NCI-H446 (cell line): ENCODE data around the gene DOC2A.

Source experiments
- DNase-seq, 2 experiments: peaks; one replicate each; lab custom pipeline; 2025; lab: John Stamatoyannopoulos, UW

The DOC2A gene

DNA sequence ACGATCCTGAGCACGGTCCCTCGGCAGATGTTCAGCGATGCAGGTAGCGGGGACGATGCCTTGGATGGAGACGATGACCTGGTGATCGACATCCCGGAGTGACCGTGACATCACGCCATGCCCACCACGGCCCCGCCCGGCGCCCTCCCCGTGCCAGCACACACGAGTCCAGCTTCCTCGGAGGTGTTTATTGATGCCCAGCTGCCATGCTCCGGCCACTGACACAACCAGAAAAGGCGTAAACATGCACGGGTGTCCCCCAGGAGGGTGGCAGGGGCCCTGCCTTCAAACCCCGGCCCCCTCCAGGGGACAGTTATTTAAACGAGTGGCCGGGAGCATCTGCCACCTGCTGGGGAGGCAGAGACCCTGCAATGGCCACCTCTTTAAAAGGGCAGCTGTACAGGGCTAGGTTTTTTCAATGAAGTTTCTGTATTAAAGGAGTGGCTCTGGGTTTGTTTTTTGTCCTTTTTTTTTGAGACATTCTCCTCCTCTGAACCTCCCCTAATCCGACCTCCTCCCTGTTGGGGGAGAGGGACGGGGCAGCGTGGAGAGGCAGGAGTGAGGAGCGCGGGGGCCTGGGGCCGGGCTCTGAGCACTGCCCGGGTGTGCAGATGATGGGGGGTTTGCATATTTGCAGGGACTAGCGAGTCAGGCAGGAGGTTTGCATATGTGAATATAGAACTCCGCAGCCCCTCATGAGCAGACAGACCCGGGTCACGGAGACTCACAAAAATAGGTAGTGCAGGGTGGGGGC is 5.3 kb downstream of the DOC2A start:
- DNase-seq, result no peak

DNA sequence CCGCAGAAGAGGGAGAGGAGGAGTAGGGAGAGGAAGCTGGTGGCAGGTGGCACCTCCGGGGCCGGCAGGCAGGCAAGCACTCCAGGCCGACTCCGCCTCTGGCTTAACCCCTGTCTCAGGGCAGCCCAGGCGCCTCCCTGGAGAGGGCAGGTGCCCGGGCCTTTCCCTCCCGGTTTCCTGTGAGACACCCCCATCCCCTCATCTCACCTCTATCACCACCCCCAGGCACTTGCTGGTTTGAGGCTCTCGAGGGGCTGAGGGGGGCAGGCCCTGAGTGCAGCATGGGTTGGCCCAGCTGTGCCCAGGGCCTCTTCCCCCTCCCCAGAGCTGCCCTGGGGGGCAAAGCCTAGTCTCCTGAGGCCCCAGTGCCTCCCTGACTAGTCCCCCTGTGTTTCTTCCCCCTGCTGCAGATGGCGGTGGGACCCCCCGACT is 6.0 kb downstream of the DOC2A start:
- DNase-seq, result no peak

DNA sequence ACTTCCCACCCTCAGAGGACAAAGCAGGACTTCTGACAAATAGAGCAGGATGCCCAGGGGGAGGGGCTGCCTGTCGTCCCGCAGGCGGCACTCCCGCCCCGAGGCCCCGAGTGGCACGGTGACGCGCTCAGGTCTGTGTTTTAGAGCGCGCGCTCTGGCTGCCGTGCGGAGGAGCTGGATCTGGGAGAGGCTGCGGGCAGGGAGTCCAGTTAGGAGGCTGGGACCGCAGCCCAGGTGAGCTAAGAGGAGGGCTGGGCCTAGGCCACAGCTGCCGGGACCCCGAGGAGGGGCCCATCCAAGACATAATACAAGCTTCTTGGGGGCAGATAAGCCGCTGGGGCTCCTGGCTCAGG is 6.4 kb downstream of the DOC2A start:
- DNase-seq, result no peak

DNA sequence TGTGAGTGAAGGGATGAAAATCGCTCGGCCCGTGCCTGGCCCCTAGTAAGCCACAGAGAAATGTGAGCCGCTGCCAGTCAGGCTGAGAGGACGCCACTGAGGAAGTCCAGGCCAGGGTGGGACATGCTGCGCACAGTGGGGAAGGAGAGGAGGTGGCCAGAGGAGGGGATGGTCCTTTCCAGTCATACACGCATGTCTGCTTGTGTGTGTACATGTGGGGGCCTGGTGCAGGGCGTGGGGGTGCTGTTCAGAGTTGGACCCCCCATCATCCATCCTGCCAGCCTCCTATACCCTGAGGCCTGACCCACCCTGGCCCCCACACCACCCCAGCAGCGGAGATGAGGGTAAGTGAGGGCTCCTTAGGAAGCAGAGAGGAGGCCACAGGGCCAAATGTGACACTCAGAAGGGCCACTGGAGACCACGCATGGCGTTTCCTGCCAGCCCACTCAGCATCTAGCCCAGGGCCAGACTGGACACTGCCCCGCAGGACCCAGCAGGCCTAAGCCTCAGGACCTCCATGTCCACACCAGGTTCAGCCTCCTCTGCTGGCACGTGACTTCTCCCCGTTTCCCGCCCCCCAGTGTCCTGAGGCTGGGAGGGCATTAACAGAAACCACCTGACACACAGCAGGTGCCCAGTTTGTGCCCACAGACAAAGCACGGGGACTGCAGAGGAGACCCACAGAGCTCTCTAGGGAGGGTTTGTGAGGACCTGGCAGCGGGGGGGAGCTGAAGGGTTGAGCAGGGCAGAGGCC is 7.0 kb downstream of the DOC2A start:
- no peak for DNase-seq

DNA sequence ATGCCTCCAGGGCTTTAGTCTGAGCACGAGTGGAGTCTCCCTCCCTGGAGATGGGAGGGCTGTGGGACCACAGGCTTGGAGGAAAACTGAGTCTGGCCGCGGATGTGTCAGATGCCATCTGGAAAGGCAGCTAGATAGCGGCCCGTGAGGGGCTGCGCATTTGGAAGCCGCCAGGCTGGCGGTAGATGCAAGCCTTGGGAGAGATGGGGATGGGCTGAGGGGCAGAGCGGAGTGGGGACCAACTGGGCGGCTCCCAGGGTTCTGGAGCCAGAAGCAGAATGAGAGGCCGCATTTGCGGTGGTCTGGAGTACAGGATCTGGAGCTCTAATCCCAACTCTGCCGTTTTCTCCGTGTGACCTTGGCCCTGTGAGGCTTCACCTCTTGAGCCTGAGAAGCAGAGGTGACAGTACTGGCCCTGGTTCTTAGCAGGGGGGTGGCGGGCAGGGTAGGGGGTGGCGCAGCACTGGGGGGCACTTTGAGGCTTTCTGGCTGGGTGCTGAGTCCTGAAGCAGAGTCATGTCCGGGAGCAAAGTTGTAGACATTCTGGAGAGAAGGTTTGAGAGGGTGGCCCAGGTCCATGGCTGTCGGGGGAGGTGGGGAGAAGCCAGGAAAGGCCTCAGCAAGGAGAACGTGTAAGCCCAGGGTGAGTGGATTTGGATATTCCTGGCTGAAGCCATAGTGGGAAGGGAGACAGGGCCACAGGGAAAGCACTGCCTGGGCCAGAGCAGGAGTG is 8.0 kb downstream of the DOC2A start:
- DNase-seq, result no peak

DNA sequence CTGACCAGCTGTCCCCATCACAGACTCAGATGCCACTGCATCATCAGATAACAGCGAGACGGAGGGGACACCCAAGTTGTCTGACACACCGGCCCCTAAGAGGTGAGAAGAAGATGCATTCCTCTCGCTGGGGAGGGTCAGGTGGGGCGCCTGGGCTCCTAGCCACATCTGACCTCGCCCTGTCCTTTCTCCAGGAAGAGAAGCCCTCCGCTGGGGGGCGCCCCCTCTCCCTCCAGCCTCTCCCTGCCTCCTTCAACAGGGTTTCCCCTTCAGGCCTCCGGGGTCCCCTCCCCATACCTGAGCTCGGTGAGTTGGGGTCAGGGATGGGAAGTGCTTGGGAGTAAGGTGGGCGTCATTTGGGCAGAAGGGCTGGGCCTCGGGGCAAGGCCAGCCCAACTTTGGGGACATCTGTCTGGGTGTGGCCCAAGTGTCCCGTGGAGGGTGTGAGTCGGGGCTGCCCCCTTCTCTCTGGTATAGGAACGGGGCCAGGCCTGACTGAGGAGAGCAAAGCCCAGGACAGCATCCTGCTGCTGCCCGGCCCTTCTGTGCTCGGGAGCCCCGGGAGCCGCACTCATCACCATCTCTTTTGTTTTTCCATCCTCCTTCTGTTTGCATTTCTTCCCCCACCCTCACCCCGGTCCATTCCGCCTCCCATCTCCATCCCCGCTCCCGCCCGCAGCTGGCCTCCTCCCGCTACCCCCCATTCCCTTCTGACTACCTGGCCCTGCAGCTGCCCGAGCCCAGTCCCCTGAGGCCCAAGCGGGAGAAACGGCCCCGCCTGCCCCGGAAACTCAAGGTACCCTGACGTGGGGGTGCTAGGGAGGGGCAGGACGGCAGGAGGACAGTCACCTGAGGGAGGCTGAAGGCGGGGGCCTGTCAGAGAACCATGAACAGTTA is 9.8 kb downstream of the DOC2A start:
- DNase-seq, result no peak

DNA sequence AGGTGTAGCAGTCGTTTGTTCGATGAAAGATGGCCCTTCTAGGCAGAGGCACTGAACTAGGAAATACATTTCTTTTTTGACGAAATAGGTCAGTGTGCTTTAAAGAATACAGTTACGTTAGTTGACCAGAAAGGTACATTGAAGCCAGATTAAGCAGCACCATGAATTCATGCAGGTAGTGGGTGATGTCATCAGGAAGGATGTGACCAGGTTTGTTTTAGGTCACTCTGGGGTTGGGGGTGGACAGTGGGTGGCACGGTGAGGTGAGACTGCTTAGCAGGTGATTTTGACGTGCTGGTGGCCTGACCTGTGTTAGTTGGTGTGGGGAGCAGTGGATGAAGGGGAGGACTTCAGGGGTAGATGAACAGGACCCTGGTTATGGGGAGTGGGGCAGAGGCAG is 11.2 kb downstream of the DOC2A start:
- no peak for DNase-seq

DNA sequence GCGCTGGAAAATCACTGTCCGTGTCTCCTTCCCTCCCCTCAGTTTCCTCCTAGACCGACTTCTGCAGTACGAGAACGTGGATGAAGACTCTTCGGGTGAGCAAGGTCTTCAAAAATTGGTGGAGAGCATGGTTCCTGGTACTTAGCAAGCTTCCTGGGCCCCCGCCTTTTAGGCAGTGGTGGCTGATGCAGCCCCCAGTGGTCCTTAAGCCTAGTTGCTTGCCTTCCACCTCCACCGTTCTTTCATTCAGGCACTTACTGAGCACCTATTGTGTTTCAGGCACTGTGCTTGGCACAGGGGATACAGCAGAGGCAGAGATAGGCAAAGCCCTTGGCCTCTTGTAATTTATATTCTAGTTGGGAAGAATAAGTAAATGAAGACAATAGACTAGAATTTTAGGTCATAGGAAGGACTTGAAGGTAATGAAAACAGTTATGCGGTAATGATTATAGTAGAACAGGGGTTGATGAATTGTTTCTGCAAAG is 14.0 kb downstream of the DOC2A start:
- DNase-seq, result no peak

DNA sequence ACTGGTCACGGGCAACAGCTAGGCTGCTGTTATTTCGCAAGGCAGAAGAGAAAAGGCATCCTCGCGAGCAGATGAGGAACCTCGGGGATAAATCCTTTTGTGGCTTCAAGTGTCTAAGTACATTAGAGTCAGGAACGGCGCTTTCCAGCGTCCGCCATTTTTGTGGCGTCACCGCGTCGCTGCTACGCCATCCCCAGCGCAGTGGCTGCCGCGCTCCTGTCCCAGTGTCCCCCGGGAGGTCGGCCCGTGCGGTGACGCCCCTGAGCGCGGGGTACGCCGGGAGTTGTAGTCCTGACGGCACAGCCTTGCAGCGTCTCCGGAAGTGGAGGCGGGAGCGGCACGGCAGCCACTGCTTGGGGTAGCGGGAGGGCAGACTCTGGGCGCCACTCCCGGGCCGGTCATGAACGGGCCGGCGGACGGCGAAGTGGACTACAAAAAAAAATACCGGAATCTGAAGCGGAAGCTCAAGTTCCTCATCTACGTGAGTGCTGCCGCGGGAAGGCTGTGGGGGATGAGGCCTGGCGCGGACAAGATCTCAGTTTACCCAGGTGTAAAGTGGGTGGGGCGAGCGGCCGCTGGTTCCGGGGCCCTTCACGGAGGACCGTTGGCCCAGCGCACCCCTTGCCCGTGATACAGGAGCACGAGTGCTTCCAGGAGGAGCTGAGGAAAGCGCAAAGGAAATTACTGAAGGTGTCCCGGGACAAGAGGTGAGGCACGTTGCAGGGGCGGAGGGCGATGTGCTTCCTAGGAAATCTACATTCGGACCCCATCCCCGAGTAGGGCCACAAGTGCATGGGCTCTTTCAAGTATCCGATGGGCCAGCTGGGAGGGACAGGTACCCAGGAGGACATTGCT is 14.7 kb downstream of the DOC2A start, which contains the start of gene INO80E:
Gene INO80E, plus strand, starts transcription at position 331 of the 855 bp plus-strand sequence. Its CDS starts 70 bp downstream, at position 401.
- peak; percentile 88 to 98 for DNase-seq

DNA sequence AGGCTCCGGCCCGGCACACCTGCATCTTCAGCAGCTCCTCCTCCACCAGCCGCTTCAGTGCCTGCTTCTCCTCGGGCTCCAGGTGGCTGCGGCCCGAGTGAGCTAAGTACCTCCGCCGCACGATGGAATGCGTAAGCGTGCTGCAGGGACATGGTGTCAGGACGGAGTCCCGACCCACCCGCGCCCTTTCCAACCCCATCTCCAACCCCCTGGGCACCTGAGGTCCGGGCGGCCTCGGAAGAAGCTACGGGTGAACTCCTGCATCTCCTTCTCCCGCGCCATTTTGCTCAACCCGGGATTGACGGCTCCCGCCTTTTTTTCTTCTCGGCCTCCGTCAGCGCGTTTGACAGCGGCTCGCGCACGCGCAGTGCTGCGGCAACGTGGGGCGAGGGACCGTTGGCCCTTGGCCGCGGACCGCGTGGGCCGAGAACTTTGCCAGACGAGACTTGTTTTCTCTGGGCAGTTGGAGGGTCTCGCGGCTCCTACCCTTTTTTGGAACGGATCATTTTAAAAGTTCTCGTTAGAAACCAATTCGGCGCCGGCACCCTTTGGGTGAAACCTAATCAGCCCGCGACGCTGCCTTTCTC is 15.4 kb downstream of the DOC2A start, which contains the start of gene HIRIP3:
Gene HIRIP3, minus strand, starts transcription at position 294 of the 587 bp plus-strand sequence. Its CDS starts 12 bp downstream, at position 282.
- DNase-seq, result peak; percentile 67 to 95

DNA sequence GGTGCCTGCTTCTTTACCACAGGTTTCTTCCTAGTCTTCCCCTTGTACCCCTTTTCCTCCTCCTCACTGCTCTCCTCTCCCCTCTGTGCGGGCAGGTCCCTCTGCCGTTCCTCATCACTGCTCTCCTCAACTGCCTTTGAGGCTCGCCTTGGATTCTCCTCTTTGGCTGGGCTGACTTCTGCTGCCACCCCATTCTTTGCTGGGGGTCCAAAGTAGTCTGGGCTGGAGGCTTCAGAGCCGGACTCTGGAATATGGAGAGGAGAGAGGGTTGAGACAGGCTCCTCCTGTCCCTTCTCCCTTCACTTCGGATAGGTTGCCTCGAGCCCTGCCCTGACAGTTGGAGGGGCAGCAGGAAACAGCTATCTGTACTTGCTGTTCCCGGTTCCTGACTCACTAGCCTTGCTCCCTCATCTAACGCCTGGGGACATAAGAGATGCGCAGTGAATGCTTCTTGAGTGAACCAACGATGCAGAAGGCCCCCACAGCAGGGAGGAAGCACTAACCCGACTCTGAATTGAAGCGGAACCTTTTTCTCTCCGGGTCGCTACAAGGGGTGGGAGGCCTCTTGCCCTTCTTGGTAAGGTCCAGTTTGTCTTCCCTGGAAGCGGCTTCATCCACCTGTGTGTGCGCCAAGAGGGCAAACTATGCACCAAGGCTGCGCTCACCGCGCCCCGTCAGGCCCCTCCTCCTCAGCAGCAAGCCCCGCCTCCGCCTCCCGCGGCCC is 16.1 kb downstream of the DOC2A start:
- DNase-seq, result peak in 1 of 2 experiments; percentile 64

DNA sequence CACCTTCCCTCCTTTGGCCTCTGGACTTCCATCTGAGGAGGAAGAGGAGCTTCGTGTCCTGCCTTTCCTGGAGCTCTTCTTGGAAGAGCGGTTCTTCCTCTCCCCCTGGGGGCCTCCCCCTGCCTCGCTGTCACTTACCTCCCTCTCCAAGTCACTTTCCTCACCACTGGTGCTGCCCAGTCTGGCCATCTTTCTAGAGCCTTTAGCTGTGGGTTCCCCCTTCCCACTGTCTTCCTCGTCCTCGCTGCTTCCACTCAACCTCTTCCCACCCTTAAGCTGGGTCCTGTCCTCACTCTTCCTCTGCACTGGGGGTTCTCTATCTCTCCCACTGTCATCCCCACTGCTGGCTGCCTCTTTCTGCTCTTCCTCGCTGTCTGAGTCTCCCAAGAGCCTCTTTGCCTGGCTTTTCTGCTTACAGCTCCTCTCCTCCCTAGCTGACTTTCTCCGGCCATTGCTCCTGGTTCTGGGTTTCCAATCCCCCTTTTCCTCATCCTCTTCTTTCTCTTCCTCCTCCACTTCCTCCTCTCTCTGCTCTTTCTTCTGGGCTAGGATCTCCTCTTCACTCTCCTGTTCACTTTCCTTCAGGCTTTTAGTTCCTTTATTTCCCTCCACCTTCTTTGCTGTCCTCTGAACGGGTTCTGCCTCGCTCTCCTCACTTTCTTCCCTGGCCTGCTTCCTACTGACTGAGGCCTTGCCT is 16.8 kb downstream of the DOC2A start:
- DNase-seq, result no peak

DNA sequence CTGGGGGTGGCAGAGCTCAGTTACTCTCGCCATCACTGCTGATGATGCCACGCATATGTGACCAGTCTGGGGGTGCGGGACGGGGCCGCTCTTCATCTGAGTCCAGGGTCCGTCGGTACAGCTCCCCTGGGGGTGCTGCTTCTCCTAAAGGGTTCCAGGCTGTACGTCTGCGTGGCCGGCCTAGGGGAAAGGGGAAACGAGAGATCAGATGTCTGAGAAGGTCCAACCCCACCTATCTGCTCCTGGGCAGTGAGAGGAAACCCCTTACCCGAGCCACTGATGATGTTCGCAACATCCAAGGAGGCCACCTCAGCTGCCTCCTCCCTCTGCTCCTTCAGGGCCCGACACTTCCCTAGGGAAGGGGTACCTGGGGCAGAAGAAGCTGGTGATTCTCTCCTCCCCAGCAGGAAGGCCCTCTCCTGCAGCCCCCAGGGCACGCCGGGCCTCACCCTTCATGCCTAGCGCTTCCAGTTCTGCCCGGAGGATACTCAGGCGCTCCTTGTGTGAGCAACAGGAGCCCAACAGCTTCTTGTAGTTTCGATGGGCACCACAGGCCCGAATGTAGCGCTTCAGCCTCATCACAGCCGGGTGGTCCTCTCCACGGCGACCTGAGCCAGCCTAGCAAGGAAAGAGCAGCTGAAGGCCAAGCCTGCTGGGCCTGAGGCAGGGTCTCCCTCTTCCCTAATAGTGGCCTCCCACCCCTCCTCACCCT is 17.5 kb downstream of the DOC2A start:
- no peak for DNase-seq

DNA sequence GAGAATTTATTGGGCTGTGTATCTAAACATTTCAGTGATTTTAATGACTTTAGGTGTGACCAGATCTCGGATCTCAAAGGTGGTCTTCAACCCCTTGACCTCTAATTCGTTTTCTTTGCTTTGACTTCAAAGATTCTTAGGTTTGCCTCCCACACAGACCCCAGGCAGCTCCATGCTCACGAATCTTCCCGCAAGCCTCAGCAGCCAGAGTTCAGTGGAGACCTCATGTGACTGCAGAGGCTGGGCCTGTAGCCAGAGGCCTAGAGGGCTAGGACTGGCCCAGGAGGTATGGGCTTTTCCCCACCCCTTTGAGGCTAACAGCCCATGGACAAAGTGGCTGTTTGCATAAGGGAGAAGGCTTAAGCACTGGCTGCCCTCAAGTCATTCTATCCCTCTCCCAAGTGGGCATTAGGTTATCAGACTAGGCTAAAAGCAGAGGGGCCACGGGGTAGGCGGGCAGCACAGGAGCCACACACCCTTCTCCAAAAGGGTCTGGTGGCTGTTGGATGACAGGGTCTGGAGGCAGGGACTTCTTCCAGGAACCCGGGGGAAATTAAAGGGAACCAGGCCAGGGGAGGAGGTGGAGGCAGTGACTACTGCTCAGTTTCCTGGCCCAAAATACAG is 18.4 kb downstream of the DOC2A start:
- no peak for DNase-seq

DNA sequence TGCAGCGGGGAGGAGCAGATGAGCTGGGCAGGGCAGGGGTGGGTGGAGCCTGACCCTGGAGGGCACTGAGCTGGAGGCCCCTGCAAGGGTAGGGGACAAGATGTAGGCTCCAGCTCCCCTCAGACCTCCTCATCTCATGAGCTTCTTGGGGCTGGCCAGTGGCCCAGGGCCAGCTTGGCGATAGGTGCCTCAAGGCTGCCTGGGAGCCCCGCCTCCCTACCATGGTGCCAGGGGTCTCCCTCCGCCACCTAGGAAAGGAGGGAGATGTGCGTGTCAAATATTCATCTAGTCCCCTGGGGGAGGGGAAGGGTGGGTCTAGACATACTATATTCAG is 19.3 kb downstream of the DOC2A start:
- no peak for DNase-seq

DNA sequence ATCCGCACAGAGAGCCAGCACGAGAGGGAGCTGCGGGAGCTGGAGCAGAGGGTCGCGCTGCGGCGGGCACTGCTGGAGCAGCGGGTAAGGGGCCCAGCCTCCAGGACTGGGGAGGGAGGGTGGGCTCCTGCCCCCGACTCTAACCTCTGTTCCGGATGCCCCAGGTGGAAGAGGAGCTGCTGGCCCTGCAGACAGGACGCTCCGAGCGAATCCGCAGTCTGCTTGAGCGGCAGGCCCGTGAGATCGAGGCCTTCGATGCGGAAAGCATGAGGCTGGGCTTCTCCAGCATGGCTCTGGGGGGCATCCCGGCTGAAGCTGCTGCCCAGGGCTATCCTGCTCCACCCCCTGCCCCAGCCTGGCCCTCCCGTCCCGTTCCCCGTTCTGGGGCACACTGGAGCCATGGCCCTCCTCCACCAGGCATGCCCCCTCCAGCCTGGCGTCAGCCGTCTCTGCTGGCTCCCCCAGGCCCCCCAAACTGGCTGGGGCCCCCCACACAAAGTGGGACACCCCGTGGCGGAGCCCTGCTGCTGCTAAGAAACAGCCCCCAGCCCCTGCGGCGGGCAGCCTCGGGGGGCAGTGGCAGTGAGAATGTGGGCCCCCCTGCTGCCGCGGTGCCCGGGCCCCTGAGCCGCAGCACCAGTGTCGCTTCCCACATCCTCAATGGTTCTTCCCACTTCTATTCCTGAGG is 19.8 kb downstream of the DOC2A start:
- no peak for DNase-seq

DNA sequence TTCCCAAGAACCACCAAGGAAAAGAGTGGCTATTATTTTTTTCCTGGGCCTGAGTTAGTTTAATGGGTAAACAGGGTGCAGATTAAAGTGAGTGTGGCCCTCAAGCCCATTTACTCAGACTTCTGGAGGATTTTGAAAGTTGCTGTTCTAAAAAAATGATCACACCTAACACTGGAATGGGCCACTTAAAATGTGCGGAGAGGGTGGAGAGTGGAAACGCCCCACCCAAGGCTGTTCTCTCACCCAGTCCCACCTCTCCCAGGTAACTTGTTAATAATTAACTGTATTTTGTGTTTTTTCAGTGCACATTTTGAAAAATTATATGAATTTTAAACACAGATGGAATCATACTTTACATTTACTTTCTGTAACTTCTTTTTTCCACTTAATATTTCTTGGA is 20.8 kb downstream of the DOC2A start:
- no peak for DNase-seq
